ES-I3 (cell line): ENCODE measurements around the gene MYCBP2.
"Not testable (repeated sequence)": the region's sequence is repeated elsewhere in the genome, so short reads cannot be mapped to it uniquely, and the experiment has no call there.

Experiments
- H3K36me3 ChIP-seq: 2 replicates; pipeline ENCODE4 v1.6.1; 2013; ENCODE audit warnings: mild to moderate bottlenecking, low read length, control low read depth, moderate library complexity; ENCODE audit not compliant: insufficient read depth
- H3K4me1 ChIP-seq: 2 replicates; pipeline ENCODE4 v1.6.1; 2013; ENCODE audit warnings: mild to moderate bottlenecking, control low read depth, low read length; ENCODE audit not compliant: insufficient read depth
- H3K9ac ChIP-seq: 2 replicates; pipeline ENCODE4 v1.6.1; 2013; ENCODE audit warnings: low read depth, mild to moderate bottlenecking, low read length, moderate library complexity
- H3K9me3 ChIP-seq: 2 replicates; pipeline ENCODE4 v1.6.1; 2013; ENCODE audit warnings: mild to moderate bottlenecking, low read length, moderate library complexity; ENCODE audit not compliant: control insufficient read depth, insufficient read depth

The MYCBP2 gene

GRCh38 chr13:77328819-77329132 lies 1.9 kb upstream of the MYCBP2 start:
- Histone ChIP-seq H3K9me3 (no peaks in the 10 kb centered on the region), H3K9ac (peak overlapping the region; percentile 88; the same call in 1 of the 2 replicates), H3K36me3 (no peaks in the 10 kb centered on the region), H3K4me1 (peaks cover 5% of the 10 kb centered on the region; the same call in 1 of the 2 replicates)

GRCh38 chr13:77325371-77325980 lies 1.4 kb downstream of the MYCBP2 start:
- H3K9me3 ChIP-seq = no peaks in the 10 kb centered on the region
- no peaks in the 10 kb centered on the region for H3K36me3 ChIP-seq
- peak overlapping the region; percentile 67; the same call in 1 of the 2 replicates for H3K9ac ChIP-seq
- peaks cover 5% of the 10 kb centered on the region; the same call in 1 of the 2 replicates for H3K4me1 ChIP-seq

GRCh38 chr13:77323858-77324257 lies 3.0 kb downstream of the MYCBP2 start:
- H3K4me1 ChIP-seq = peaks cover 5% of the 10 kb centered on the region; the same call in 1 of the 2 replicates
- H3K36me3 ChIP-seq = no peaks in the 10 kb centered on the region
- H3K9ac ChIP-seq = no peak overlapping the region
- H3K9me3 ChIP-seq = no peaks in the 10 kb centered on the region

GRCh38 chr13:77319536-77319935 lies 7.4 kb downstream of the MYCBP2 start:
- H3K9me3 ChIP-seq = no peaks in the 10 kb centered on the region
- no peaks in the 10 kb centered on the region for H3K36me3 ChIP-seq
- H3K4me1 ChIP-seq = no peaks in the 10 kb centered on the region
- H3K9ac ChIP-seq = no peak overlapping the region

GRCh38 chr13:77318741-77319140 lies 8.2 kb downstream of the MYCBP2 start:
- Histone ChIP-seq H3K36me3 (no peaks in the 10 kb centered on the region), H3K9ac (no peak overlapping the region), H3K4me1 (no peaks in the 10 kb centered on the region), H3K9me3 (no peaks in the 10 kb centered on the region)

DNA sequence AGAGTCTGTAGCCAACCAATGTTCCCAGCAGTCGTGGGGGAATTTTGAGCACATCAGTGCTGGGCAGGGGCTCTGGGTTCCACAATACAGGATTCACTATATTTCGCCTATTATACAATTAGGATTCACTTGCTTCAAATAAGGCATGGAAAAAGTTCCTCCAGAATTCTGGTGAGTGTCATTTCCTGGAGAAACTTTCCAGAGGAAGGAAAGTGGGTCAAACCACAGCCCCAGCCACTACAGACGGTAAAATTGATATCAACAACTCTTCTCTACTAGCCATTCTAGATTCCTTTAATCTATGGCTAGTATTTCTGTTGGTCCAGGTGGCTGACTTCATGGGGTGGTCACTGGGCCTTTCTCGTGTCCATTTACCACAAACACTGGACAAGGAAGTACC lies 10.5 kb downstream of the MYCBP2 start:
- H3K9me3 ChIP-seq = no peaks in the 10 kb centered on the region
- H3K4me1 ChIP-seq = 0 out of 2 replicates have a peak, but pooled peaks cover 2% of the 10 kb centered on the region
- no peaks in the 10 kb centered on the region for H3K36me3 ChIP-seq
- no peak overlapping the region for H3K9ac ChIP-seq

DNA sequence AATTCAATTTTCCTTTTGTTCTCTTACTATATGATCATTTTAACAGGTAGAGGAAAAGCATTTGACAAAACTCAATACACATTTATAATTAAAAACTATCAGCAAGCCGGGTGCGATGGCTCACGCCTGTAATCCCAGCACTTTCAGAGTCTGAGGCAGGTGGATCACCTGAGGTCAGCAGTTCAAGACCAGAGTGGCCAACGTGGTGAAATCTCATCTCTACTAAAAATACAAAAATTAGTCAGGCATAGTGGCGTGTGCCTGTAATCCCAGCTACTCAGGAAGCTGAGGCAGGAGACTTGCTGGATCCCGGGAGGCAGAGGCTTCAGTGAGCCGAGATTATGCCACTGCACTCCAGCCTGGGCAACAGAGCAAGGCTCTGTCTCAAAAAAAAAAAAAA lies 11.4 kb downstream of the MYCBP2 start:
- not testable (repeated sequence) for H3K36me3 ChIP-seq, H3K9me3 ChIP-seq, H3K9ac ChIP-seq
- H3K4me1 ChIP-seq = peaks cover 11% of the 10 kb centered on the region

- H3K4me1 ChIP-seq = peaks cover 23% of the 10 kb centered on the region
- no peaks in the 10 kb centered on the region for H3K9me3 ChIP-seq
- H3K36me3 ChIP-seq = no peaks in the 10 kb centered on the region
- no peak overlapping the region for H3K9ac ChIP-seq
These were observed 13.0 kb downstream of the MYCBP2 start for GRCh38 chr13:77313923-77314322.

- no peaks in the 10 kb centered on the region for H3K9me3 ChIP-seq
- H3K36me3 ChIP-seq = no peaks in the 10 kb centered on the region
- H3K9ac ChIP-seq = no peak overlapping the region
- peaks cover 29% of the 10 kb centered on the region for H3K4me1 ChIP-seq
These were observed 14.6 kb downstream of the MYCBP2 start for GRCh38 chr13:77312311-77312710.

- H3K4me1 ChIP-seq = peaks cover 39% of the 10 kb centered on the region
- H3K9me3 ChIP-seq = no peaks in the 10 kb centered on the region
- no peaks in the 10 kb centered on the region for H3K36me3 ChIP-seq
- no peak overlapping the region for H3K9ac ChIP-seq
These were observed 16.2 kb downstream of the MYCBP2 start for GRCh38 chr13:77310579-77311279.

- Histone ChIP-seq H3K4me1 (peaks cover 39% of the 10 kb centered on the region), H3K36me3 (no peaks in the 10 kb centered on the region), H3K9ac (no peak overlapping the region), H3K9me3 (no peaks in the 10 kb centered on the region)
These were observed 16.7 kb downstream of the MYCBP2 start for GRCh38 chr13:77310161-77310560.

GRCh38 chr13:77309254-77309653 lies 17.6 kb downstream of the MYCBP2 start:
- Histone ChIP-seq H3K9me3 (no peaks in the 10 kb centered on the region), H3K36me3 (no peaks in the 10 kb centered on the region), H3K9ac (no peak overlapping the region), H3K4me1 (peaks cover 39% of the 10 kb centered on the region)

- no peaks in the 10 kb centered on the region for H3K36me3 ChIP-seq
- H3K9me3 ChIP-seq = no peaks in the 10 kb centered on the region
- no peak overlapping the region for H3K9ac ChIP-seq
- peaks cover 37% of the 10 kb centered on the region for H3K4me1 ChIP-seq
These were observed 20.4 kb downstream of the MYCBP2 start for GRCh38 chr13:77306458-77306857.

GRCh38 chr13:77305266-77305665 lies 21.6 kb downstream of the MYCBP2 start:
- Histone ChIP-seq H3K9me3 (no peaks in the 10 kb centered on the region), H3K36me3 (no peaks in the 10 kb centered on the region), H3K9ac (no peak overlapping the region), H3K4me1 (peaks cover 26% of the 10 kb centered on the region)
